Measurements from ENCODE around the gene PCNX2.

DNA sequence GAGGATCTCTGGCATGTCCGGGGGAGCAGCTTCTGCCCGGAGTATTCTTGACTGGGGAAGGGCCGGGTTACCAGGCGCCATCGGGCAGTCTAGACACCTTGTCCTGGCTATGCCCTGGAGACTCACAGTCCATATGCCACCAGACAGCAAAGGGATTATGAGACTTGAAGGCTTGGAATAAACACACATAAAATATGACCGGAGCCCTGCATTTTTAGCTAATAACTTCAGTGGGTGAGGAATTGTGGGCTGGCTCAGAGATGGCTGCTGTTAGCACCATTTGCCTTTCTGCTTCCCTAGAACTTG, 329.7 kb downstream of the PCNX2 start:
- TF ChIP-seq ZNF274 (IDR thresholded peaks at IDR 0.05; ENCODE audit: low read depth, low read length) (no peak), YY1 (IDR thresholded peaks at IDR 0.05; ENCODE audit: insufficient read depth, insufficient read length) (no peak), SUZ12 (IDR thresholded peaks at IDR 0.05; ENCODE audit: extremely low read depth, insufficient read depth, insufficient read length) (no peak)
